Measurements from ENCODE around the gene SUPT3H.
A peak's percentile ranks its signal among the peaks of the same experiment; 100 is the strongest.

Gene SUPT3H

DNA sequence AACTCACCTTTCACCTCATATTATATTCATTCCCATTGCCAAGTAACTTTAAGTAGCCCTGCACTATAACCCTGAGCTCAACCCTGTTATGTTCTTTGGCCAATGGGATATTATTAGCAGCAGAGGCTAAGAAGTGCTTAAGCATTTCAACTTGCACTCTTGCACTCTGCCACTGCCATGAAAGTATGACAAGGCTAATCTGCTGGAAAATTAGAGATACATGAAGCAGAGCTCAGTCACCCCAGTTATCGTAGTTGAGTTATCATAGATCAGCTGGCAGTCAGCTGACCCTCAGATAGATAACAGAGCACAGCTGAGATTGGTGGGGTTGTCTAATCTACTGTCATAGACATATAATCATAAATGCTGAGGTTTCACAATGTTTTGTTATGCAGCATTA is 259.0 kb downstream of the SUPT3H start:
- no peak for DNase-seq (ENCODE audit: low read depth)

GRCh38 chr6:45116714-45117410 is 260.9 kb downstream of the SUPT3H start:
- no peak for DNase-seq (ENCODE audit: low read depth)
- TF ChIP-seq, protein P1, sequence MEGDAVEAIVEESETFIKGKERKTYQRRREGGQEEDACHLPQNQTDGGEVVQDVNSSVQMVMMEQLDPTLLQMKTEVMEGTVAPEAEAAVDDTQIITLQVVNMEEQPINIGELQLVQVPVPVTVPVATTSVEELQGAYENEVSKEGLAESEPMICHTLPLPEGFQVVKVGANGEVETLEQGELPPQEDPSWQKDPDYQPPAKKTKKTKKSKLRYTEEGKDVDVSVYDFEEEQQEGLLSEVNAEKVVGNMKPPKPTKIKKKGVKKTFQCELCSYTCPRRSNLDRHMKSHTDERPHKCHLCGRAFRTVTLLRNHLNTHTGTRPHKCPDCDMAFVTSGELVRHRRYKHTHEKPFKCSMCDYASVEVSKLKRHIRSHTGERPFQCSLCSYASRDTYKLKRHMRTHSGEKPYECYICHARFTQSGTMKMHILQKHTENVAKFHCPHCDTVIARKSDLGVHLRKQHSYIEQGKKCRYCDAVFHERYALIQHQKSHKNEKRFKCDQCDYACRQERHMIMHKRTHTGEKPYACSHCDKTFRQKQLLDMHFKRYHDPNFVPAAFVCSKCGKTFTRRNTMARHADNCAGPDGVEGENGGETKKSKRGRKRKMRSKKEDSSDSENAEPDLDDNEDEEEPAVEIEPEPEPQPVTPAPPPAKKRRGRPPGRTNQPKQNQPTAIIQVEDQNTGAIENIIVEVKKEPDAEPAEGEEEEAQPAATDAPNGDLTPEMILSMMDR (IDR thresholded peaks at IDR 0.05; ENCODE audit: insufficient read depth, low read depth, low read length, missing control alignments), result no peak
- H3K4me3 ChIP-seq (ENCODE audit: low read depth, low read length), result no peak overlapping the region

More for the DNA sequence above, 259.0 kb downstream of the SUPT3H start:
- no peak overlapping the region for H3K4me3 ChIP-seq (ENCODE audit: low read depth, low read length)
- TF ChIP-seq, protein P1 (IDR thresholded peaks at IDR 0.05; ENCODE audit: insufficient read depth, low read depth, low read length, missing control alignments), result no peak

- H3K4me3 ChIP-seq (ENCODE audit: low read depth, low read length), result no peak overlapping the region
- TF ChIP-seq, protein P1 (IDR thresholded peaks at IDR 0.05; ENCODE audit: insufficient read depth, low read depth, low read length, missing control alignments), result no peak
- DNase-seq (ENCODE audit: low read depth), result no peak
Measured at GRCh38 chr6:45115696-45116095, 262.0 kb downstream of the SUPT3H start.

DNA sequence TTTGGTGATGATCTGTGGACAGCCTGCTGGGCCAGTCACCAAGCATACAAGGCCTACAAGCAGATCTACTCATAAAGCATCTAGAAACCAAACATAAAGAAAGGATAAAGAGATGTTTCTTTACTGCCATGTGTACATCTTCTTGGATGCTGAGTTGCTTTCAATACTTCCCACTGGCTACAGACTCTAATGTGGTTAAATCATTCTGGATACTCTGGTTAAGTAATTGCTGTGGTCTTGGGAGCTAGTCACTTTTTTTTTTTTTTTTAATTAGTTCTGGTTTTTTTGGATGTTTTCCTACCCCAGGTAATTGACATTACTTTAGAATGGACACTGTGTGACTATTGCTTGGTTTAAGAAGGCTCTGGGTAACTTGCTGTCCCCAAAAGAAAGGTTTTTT is 265.0 kb downstream of the SUPT3H start:
- no peak for DNase-seq (ENCODE audit: low read depth)
- TF ChIP-seq, protein P1 (IDR thresholded peaks at IDR 0.05; ENCODE audit: insufficient read depth, low read depth, low read length, missing control alignments), result no peak
- H3K4me3 ChIP-seq (ENCODE audit: low read depth, low read length), result no peak overlapping the region

DNA sequence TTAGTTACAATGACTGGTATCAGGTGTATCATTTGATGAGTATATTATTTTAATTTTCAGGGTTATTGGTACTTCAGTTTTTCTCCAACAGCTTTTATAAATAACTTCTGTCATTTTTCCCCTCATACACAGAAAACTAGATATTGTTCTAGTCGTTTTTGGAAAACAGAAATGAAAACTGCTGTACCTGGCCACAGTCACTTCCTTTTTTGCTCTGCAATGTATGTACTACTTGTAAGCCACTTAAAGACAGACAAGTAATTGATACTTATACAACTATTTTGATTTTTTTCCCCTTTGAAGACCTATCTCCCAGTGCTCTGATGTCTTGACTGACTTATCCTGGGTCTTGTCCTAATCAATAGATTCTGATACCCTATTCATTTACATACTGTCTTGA is 268.2 kb downstream of the SUPT3H start:
- peak; percentile 6 for DNase-seq (ENCODE audit: low read depth)
- TF ChIP-seq, protein P1 (IDR thresholded peaks at IDR 0.05; ENCODE audit: insufficient read depth, low read depth, low read length, missing control alignments), result no peak
- H3K4me3 ChIP-seq (ENCODE audit: low read depth, low read length), result no peak overlapping the region

- TF ChIP-seq, protein P1 (IDR thresholded peaks at IDR 0.05; ENCODE audit: insufficient read depth, low read depth, low read length, missing control alignments), result no peak
- no peak for DNase-seq (ENCODE audit: low read depth)
- H3K4me3 ChIP-seq (ENCODE audit: low read depth, low read length), result no peak overlapping the region
Measured at GRCh38 chr6:45105170-45105820, 272.4 kb downstream of the SUPT3H start.
